Measurements from ENCODE around the gene LIN7B.

GRCh38 chr19:49071860-49072547 lies 42.2 kb upstream of the LIN7B start:
- TF ChIP-seq SUZ12 (IDR thresholded peaks at IDR 0.05; ENCODE audit: extremely low read depth, insufficient read depth, insufficient read length) = no peak
- no peak for TF ChIP-seq YY1 (IDR thresholded peaks at IDR 0.05; ENCODE audit: insufficient read depth, insufficient read length)

Measured in NT2/D1 (cell line).